ENCODE data around the gene MEIS2. TPM values are rescaled to one million over a fixed set of nuclear protein-coding genes. Genes with fewer than 3 reads are reported as not detected.

Gene MEIS2
- total RNA-seq, 4 donors from 2014 or later: 7.5 to 40.4 (median 21.2) TPM

- DNase-seq: no peak
- Histone ChIP-seq H3K4me1 (no peaks in the 10 kb centered on the region), H3K9me3 (no peaks in the 10 kb centered on the region)
Measured at GRCh38 chr15:37134699-37135131, 34.4 kb upstream of the MEIS2 start.

GRCh38 chr15:37134244-37134643, 33.9 kb upstream of the MEIS2 start:
- no peaks in the 10 kb centered on the region for H3K9me3 ChIP-seq
- no peaks in the 10 kb centered on the region for H3K27me3 ChIP-seq
- no peaks in the 10 kb centered on the region for H3K4me1 ChIP-seq
- no peak for TF ChIP-seq CTCF (IDR thresholded peaks at IDR 0.05)
- no peak for TF ChIP-seq POLR2A (IDR thresholded peaks at IDR 0.05)
- no peak overlapping the region for H3K27ac ChIP-seq
- H3K36me3 ChIP-seq: no peaks in the 10 kb centered on the region
- no peak overlapping the region for H3K4me3 ChIP-seq
- DNase-seq: no peak

More at GRCh38 chr15:37134699-37135131, 34.4 kb upstream of the MEIS2 start:
- no peaks in the 10 kb centered on the region for H3K36me3 ChIP-seq
- H3K27ac ChIP-seq: no peak overlapping the region
- H3K4me3 ChIP-seq: no peak overlapping the region
- peak in 5 of 6 experiments; percentile 33 to 57 (median 55) for TF ChIP-seq CTCF (IDR thresholded peaks at IDR 0.05)
- no peak for TF ChIP-seq POLR2A (IDR thresholded peaks at IDR 0.05)
- no peaks in the 10 kb centered on the region for H3K27me3 ChIP-seq

- Histone ChIP-seq H3K9me3 (no peaks in the 10 kb centered on the region), H3K27me3 (no peaks in the 10 kb centered on the region), H3K36me3 (no peaks in the 10 kb centered on the region), H3K4me3 (no peak overlapping the region), H3K27ac (no peak overlapping the region), H3K4me1 (no peaks in the 10 kb centered on the region)
- no peak for DNase-seq
- peak in 2 of 6 experiments; percentile 12 to 29 for TF ChIP-seq CTCF (IDR thresholded peaks at IDR 0.05)
- no peak for TF ChIP-seq POLR2A (IDR thresholded peaks at IDR 0.05)
Measured at GRCh38 chr15:37133602-37134001, 33.3 kb upstream of the MEIS2 start.

- no peak for TF ChIP-seq POLR2A (IDR thresholded peaks at IDR 0.05)
- no peak for TF ChIP-seq CTCF (IDR thresholded peaks at IDR 0.05)
- H3K4me3 ChIP-seq: no peak overlapping the region
- H3K36me3 ChIP-seq: no peaks in the 10 kb centered on the region
- no peaks in the 10 kb centered on the region for H3K4me1 ChIP-seq
- DNase-seq: no peak
- H3K27me3 ChIP-seq: no peaks in the 10 kb centered on the region
- no peaks in the 10 kb centered on the region for H3K9me3 ChIP-seq
- H3K27ac ChIP-seq: no peak overlapping the region
Measured at GRCh38 chr15:37132826-37133417, 32.6 kb upstream of the MEIS2 start.

GRCh38 chr15:37131621-37132020, 31.3 kb upstream of the MEIS2 start:
- Histone ChIP-seq H3K27ac (no peak overlapping the region), H3K27me3 (no peaks in the 10 kb centered on the region), H3K4me3 (no peak overlapping the region), H3K4me1 (no peaks in the 10 kb centered on the region), H3K36me3 (no peaks in the 10 kb centered on the region), H3K9me3 (no peaks in the 10 kb centered on the region)
- TF ChIP-seq CTCF (IDR thresholded peaks at IDR 0.05) (no peak), POLR2A (IDR thresholded peaks at IDR 0.05) (no peak)
- DNase-seq: no peak

GRCh38 chr15:37130356-37130755, 30.0 kb upstream of the MEIS2 start:
- TF ChIP-seq POLR2A (IDR thresholded peaks at IDR 0.05) (no peak), CTCF (IDR thresholded peaks at IDR 0.05) (no peak)

More at GRCh38 chr15:37130356-37130755, 30.0 kb upstream of the MEIS2 start:
- Histone ChIP-seq H3K36me3 (no peaks in the 10 kb centered on the region), H3K27ac (no peak overlapping the region), H3K27me3 (no peaks in the 10 kb centered on the region), H3K4me3 (no peak overlapping the region), H3K4me1 (no peaks in the 10 kb centered on the region), H3K9me3 (no peaks in the 10 kb centered on the region)
- no peak for DNase-seq

Measured in Peyer's patch (tissue), 4 donors.